Thoracic aorta (tissue), 2 donors: ENCODE results near the gene RNF14. TPM values are rescaled to one million over a fixed set of nuclear protein-coding genes. Genes with fewer than 3 reads are reported as not detected.
A peak's percentile ranks its signal among the peaks of the same experiment; 100 is the strongest.
"Not testable (repeated sequence)": the region's sequence is repeated elsewhere in the genome, so short reads cannot be mapped to it uniquely, and the experiment has no call there.

Experiments
- ATAC-seq: fragments of 150-250 bp; one replicate; pipeline ENCODE4 v1.8.0; 2017; ENCODE audit warnings: low read depth; ENCODE audit not compliant: insufficient number of reproducible peaks, low FRiP score
- DNase-seq: peaks from one replicate; pipeline ENCODE4 v3.0.0-alpha.2; 2020; ENCODE audit warnings: low spot score
- H3K27ac ChIP-seq, 2 donors: fragments of 200-600 bp; sonication (generic); 1 replicate in 1 of 2; 2 replicates in 1 of 2; pipeline ENCODE4 v1.5.1; 2016; ENCODE audit warnings: mild to moderate bottlenecking in 2 of 2, moderate library complexity in 2 of 2
- H3K27me3 ChIP-seq: fragments of 200-600 bp; sonication (generic); replicated peaks from 2 replicates; pipeline ENCODE4 v1.6.0; 2016; ENCODE audit warnings: mild to moderate bottlenecking; ENCODE audit not compliant: insufficient read depth
- H3K36me3 ChIP-seq: fragments of 200-600 bp; sonication (generic); one replicate; pipeline ENCODE4 v1.5.1; 2016
- H3K4me1 ChIP-seq, 2 donors: fragments of 200-600 bp; sonication (generic); 1 replicate in 1 of 2; 2 replicates in 1 of 2; pipeline versions ENCODE4 v1.5.1 to v1.6.0; 2016; ENCODE audit warnings: low read depth in 2 of 2, mild to moderate bottlenecking in 1 of 2; ENCODE audit not compliant: control insufficient read depth in 1 of 2
- H3K4me3 ChIP-seq: fragments of 200-600 bp; sonication (generic); 2 replicates; pipeline ENCODE4 v1.5.1; 2016; ENCODE audit warnings: mild to moderate bottlenecking
- H3K9me3 ChIP-seq: fragments of 200-600 bp; sonication (generic); 2 replicates; pipeline ENCODE4 v1.5.1; 2016
- total RNA-seq, 2 donors: library from RNA; depleted of rRNA; stranded (reverse); fragments of >200 nt; gene quantifications; one replicate each; pipeline versions ENCODE4 v1.1.0 to v1.2.3, GENCODE V29; 2016
- TF ChIP-seq, protein P1 (sequence below): fragments of 200-600 bp; sonication (generic); IDR thresholded peaks from one replicate; pipeline ENCODE4 v1.5.1; 2019; ENCODE audit warnings: antibody characterized with exemption

RNF14 gene, protein sequence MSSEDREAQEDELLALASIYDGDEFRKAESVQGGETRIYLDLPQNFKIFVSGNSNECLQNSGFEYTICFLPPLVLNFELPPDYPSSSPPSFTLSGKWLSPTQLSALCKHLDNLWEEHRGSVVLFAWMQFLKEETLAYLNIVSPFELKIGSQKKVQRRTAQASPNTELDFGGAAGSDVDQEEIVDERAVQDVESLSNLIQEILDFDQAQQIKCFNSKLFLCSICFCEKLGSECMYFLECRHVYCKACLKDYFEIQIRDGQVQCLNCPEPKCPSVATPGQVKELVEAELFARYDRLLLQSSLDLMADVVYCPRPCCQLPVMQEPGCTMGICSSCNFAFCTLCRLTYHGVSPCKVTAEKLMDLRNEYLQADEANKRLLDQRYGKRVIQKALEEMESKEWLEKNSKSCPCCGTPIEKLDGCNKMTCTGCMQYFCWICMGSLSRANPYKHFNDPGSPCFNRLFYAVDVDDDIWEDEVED
- total RNA-seq: 10 to 100 TPM; 63.4 to 93.3 TPM

DNA sequence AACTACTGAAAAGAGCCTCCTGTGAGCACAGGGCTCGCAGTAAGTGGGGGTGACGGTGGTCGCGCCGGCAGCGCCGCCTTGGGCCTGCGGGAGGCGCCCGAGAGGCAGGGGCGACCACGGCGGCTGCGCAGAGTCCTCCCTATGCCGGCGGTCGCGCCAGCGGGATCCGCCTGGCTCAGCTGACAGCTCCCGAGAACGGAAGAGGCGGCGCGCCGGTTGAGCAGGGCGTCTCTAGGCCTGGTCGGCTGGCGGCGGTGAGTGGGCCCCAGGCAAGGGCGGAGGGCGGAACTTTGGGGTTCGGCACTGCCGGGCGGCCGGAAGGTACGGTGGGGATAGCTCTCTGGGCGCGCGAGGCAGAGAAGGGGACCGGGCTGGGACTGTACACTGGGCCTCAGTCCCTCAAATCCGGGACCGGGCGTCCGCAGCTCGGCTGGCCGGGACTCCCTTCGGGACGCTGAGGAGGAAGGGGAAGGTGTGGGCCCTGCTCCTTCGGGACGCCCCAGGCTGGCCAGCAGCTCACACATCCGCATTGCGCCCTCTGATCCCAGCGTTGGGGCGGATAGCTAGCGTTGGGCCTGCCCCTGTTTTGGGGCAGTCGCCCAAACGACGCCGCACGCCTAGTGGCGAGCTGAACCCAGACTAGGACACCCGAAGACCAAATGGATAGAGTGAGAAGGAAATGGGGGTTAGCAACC is at the start of gene RNF14:
Gene RNF14, plus strand, starts transcription at position 192 of the 695 bp plus-strand sequence. CDS start 4,484 bp downstream, outside the sequence.
- Histone ChIP-seq H3K36me3 (peaks cover 7% of the 10 kb centered on the region), H3K27me3 (no peaks in the 10 kb centered on the region), H3K4me1 (peaks cover 11 to 23% of the 10 kb centered on the region in 2 donors), H3K27ac (peak within 1 kb of the TSS; percentile 93 to 96), H3K9me3 (no peaks in the 10 kb centered on the region), H3K4me3 (peak within 1 kb of the TSS; percentile 86)
- peak; percentile 96 for ATAC-seq
- TF ChIP-seq, protein P1, sequence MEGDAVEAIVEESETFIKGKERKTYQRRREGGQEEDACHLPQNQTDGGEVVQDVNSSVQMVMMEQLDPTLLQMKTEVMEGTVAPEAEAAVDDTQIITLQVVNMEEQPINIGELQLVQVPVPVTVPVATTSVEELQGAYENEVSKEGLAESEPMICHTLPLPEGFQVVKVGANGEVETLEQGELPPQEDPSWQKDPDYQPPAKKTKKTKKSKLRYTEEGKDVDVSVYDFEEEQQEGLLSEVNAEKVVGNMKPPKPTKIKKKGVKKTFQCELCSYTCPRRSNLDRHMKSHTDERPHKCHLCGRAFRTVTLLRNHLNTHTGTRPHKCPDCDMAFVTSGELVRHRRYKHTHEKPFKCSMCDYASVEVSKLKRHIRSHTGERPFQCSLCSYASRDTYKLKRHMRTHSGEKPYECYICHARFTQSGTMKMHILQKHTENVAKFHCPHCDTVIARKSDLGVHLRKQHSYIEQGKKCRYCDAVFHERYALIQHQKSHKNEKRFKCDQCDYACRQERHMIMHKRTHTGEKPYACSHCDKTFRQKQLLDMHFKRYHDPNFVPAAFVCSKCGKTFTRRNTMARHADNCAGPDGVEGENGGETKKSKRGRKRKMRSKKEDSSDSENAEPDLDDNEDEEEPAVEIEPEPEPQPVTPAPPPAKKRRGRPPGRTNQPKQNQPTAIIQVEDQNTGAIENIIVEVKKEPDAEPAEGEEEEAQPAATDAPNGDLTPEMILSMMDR: peak; percentile 95
- peak; percentile 70 for DNase-seq

DNA sequence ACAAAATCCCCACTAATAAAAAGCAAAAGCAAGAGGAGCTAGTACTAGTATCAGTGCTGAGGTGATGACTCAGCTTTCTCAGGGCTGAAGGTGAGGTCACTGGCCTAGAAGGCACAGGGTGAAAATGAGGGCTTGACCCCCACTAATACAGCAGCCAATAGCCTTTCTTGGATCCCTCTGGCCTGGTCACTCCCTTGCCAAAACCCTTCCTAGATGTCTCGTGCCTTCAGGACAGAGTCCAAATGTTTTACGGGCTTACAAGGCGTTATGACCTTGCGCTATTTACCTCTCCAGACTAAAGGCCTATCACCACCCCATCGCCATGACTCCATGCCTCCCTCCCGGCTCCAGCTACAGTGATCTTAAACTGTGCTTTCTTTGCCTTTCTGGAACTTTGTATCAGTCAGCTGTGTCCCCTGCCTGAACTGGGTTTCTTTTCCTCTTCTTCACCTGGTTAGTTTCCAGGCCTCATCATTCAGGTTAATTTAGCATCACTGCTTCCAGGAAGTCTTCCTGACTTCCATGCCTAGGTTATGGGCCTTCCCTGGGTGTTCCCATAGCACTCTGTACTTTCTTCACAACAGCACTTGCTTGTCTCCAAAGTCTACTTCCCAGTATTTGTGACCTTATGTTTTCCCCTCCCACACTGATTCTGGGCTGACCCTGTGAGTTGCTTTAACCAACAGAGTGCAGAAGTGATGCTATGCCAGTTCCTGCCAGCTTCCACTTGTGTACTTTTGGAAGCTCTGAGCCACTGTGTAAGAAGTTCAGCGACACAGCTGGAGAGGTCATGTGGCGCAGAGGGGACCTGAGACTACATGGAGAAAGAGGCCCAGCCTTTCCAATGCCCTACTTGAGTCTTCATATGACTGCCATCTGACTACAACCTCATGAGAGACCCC is 49.4 kb upstream of the RNF14 start:
- Histone ChIP-seq H3K27ac (no peak overlapping the region), H3K4me1 (peaks cover 5 to 11% of the 10 kb centered on the region in 2 donors), H3K27me3 (no peaks in the 10 kb centered on the region), H3K36me3 (no peaks in the 10 kb centered on the region), H3K4me3 (no peak overlapping the region), H3K9me3 (no peaks in the 10 kb centered on the region)
- TF ChIP-seq, protein P1: no peak
- ATAC-seq: no peak
- DNase-seq: no peak

DNA sequence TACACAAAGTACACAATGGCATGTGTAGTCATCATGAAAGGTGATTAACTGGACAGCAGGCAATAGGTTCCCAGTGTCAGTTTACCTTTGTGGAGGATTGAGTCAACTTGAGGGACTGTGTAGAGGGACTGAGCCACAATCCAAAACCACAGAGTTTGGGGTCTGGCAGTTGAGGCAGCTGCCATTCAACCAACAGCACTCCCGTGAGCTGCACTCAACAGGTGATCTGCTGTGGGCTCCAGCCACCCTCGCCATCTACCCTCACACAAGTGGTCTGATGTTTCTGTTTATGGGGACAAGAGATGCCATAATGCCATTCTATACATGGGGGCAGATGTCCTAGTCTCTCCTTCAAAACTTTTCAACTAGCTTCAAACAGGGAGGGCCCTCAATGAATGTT is 48.1 kb upstream of the RNF14 start:
- ATAC-seq: no peak
- H3K4me3 ChIP-seq: no peak overlapping the region
- no peak for DNase-seq
- H3K4me1 ChIP-seq: peaks cover 9 to 22% of the 10 kb centered on the region in 2 donors
- H3K36me3 ChIP-seq: peaks cover under 1% of the 10 kb centered on the region
- TF ChIP-seq, protein P1: no peak
- H3K9me3 ChIP-seq: no peaks in the 10 kb centered on the region
- H3K27me3 ChIP-seq: no peaks in the 10 kb centered on the region
- no peak overlapping the region for H3K27ac ChIP-seq

DNA sequence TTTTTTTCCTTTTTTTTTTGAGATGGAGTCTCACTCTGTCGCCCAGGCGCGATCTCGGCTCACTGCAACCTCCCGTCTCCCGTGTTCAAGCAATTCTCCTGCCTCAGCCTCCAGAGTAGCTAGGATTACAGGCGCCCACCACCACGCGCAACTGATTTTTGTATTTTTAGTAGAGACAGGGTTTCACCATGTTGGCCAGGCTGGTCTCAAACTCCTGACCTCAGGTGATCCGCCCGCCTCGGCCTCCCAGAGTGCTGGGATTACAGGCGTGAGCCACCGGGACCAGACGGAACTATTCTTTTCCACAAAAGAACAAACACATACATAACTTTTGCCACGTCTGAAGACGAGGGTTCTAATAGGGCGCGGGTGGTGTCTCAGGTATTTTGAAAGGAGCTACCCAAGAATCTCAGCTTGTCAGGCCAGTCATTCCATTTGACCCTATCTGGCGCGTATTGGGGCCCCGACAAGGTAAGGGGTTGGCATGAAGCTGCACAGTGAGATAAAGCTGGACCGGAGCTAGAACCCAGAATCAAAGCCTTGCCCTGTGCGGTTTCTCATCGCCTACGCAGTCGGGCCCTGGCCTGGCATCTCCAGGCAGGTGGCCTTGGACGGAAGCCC is 46.0 kb upstream of the RNF14 start:
- H3K27me3 ChIP-seq, DNase-seq, ATAC-seq, H3K9me3 ChIP-seq: not testable (repeated sequence)
- Histone ChIP-seq H3K4me1 (peaks cover 9 to 23% of the 10 kb centered on the region in 2 donors), H3K27ac (peak overlapping the region; percentile 96 to 99), H3K4me3 (peak overlapping the region; percentile 83), H3K36me3 (peaks cover 17% of the 10 kb centered on the region)
